ENCODE results near the gene PIEZO2.

The PIEZO2 gene

DNA sequence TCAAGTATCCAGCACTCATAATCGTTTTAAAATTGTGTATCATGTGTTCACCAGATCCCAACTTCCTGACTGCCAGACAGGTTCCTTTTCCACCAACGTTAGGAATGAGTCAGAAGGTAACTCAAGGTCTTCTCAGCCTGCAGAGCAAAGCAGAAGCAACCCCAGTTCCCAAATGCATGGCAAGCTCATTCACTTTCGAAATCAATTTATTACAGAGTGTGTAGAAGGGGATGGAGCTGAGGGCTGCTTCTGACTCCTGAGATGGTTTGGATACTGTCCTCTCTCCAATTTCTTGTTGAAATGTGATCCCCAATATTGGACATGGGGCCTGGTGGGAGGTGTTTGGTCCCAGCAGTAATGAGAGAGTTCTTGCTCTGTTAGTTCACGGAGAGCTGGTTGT lies 114.5 kb downstream of the PIEZO2 start:
- TF ChIP-seq, protein P1, sequence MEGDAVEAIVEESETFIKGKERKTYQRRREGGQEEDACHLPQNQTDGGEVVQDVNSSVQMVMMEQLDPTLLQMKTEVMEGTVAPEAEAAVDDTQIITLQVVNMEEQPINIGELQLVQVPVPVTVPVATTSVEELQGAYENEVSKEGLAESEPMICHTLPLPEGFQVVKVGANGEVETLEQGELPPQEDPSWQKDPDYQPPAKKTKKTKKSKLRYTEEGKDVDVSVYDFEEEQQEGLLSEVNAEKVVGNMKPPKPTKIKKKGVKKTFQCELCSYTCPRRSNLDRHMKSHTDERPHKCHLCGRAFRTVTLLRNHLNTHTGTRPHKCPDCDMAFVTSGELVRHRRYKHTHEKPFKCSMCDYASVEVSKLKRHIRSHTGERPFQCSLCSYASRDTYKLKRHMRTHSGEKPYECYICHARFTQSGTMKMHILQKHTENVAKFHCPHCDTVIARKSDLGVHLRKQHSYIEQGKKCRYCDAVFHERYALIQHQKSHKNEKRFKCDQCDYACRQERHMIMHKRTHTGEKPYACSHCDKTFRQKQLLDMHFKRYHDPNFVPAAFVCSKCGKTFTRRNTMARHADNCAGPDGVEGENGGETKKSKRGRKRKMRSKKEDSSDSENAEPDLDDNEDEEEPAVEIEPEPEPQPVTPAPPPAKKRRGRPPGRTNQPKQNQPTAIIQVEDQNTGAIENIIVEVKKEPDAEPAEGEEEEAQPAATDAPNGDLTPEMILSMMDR (IDR thresholded peaks at IDR 0.05; ENCODE audit: low read depth, low read length, missing control alignments): no peak
- in situ Hi-C loops (cut with HindIII; ENCODE audit: low sequenced_read_pairs): no loop called here
- no peak for DNase-seq (ENCODE audit: low read depth)
- H3K4me3 ChIP-seq (ENCODE audit: low read depth, low read length): no peak overlapping the region

DNA sequence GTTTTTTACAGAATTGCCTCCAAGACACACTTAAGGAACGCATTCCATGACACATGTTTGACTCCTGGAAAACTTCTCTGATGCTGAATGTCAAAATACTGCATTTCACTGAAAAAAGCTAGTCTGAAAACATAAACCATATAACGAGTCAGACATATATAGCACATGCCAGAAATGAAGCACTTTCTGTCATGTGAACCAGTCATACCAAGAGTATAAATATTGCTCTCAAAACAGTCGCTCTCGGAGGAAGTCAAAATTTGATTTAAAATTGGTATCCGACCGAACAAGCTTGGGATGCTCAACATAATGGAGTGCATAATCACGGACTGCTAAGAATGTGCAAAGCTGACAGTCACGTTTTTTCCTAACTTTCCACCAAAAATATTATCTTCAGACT lies 115.9 kb downstream of the PIEZO2 start:
- DNase-seq (ENCODE audit: low read depth): no peak
- in situ Hi-C loops (cut with HindIII; ENCODE audit: low sequenced_read_pairs): no loop called here
- no peak overlapping the region for H3K4me3 ChIP-seq (ENCODE audit: low read depth, low read length)
- TF ChIP-seq, protein P1 (IDR thresholded peaks at IDR 0.05; ENCODE audit: low read depth, low read length, missing control alignments): no peak

DNA sequence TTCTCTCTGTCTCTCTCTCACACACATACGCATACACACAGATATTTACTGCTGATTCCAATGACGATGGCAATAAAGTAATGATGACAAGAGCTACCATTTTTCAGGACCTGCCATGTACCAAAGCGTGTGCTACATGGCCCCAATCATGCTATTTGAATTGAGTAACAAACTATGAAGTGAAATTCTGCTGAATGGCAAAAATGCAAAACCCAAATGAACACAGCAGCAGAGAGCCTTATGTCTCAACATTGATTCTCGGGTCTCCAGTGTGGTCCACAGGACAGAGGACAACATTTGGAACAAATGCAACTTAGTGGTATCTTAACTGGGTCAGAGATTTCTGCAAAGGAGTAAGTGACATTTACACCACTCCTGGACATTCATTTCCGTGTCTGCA lies 117.4 kb downstream of the PIEZO2 start:
- in situ Hi-C loops (cut with HindIII; ENCODE audit: low sequenced_read_pairs): no loop called here
- TF ChIP-seq, protein P1 (IDR thresholded peaks at IDR 0.05; ENCODE audit: low read depth, low read length, missing control alignments): no peak
- H3K4me3 ChIP-seq (ENCODE audit: low read depth, low read length): no peak overlapping the region
- no peak for DNase-seq (ENCODE audit: low read depth)

DNA sequence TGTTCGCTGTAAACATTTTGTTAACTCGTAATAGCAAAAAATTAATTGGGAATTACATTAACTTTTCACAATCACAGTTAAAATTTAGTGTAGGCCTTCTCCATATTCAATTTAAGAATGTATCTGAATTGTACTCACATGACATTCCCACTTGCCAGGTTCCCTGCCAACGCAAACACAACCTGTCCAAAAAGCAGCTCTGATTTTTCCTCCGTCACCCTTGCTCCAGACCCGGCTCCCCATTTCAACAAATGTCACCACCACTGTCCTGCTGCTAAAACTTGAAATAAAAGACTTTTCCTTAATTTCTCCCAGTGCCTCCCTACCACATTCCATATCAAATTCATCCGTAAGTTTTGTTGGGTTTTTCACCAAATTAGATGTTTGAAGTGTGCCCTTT lies 120.3 kb downstream of the PIEZO2 start:
- no peak overlapping the region for H3K4me3 ChIP-seq (ENCODE audit: low read depth, low read length)
- no peak for DNase-seq (ENCODE audit: low read depth)
- in situ Hi-C loops (cut with HindIII; ENCODE audit: low sequenced_read_pairs): no loop called here
- TF ChIP-seq, protein P1 (IDR thresholded peaks at IDR 0.05; ENCODE audit: low read depth, low read length, missing control alignments): no peak

DNA sequence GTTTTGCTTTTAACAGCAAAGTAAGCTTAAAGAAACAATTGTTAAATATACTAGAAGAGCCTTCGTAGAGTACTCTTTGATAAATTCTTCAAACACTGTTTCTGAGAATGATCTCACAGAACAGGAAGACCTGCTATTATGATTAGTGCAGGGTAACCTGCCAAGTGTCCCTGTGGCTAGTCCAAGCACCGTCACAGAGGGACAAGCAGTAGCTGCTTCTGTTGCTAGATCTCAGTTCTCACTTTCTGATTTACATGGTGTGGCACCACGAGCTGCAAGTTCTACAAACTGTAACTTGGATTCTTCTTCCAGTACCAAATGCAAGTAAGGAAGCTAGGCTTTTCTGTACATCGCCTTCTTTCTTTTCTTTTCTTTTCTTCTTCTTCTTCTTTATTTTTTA lies 121.5 kb downstream of the PIEZO2 start:
- DNase-seq (ENCODE audit: low read depth): no peak
- in situ Hi-C loops (cut with HindIII; ENCODE audit: low sequenced_read_pairs): no loop called here
- H3K4me3 ChIP-seq (ENCODE audit: low read depth, low read length): no peak overlapping the region
- TF ChIP-seq, protein P1 (IDR thresholded peaks at IDR 0.05; ENCODE audit: low read depth, low read length, missing control alignments): no peak

DNA sequence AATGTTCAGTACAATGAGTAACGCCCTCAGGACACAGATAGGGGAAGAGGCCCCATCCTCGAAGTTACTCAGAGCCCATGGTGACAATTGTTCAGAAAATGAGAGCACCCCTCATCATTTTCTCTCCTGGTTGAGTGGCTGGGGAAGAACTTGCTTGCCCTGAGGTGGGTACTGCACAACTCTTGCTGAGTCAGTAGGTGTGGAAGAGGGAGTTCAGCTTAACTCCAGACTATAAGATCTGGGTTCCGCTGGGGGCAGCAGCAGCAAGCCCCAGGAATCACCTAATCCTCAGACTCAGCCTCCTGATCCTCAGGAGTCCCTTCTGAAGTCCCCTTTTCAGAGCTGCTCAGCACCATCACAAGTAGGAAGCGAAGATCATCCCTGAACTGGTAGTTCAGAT lies 123.7 kb downstream of the PIEZO2 start:
- no peak for DNase-seq (ENCODE audit: low read depth)
- H3K4me3 ChIP-seq (ENCODE audit: low read depth, low read length): no peak overlapping the region
- TF ChIP-seq, protein P1 (IDR thresholded peaks at IDR 0.05; ENCODE audit: low read depth, low read length, missing control alignments): no peak
- in situ Hi-C loops (cut with HindIII; ENCODE audit: low sequenced_read_pairs): no loop called here

Data from astrocyte of the cerebellum (primary cell).